Measurements from ENCODE around the gene SULT4A1.

Gene SULT4A1

DNA sequence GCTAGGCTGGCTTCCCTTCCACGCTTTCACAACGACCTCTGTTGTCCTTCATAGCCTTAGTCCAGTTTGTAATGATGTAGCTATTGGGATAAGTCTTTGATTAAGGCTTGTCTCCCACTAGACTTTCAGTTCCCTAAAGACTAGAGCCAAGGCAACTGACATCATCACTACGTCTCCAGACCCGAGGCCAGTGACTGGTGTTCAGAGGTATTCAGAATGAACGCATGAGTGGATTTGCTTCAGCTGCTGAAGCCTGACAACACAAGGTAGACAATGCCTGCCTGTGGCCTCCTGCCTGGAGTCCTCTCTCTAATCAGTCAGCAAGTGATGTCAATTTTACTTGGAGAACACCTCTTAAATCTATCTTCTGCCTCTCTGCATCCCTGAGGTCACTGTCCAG lies 63.8 kb downstream of the SULT4A1 start:
- Histone ChIP-seq H3K4me3 (ENCODE audit: low read length) (no peak overlapping the region), H3K9me3 (ENCODE audit: low read length) (peaks cover 2% of the 10 kb centered on the region), H3K27me3 (ENCODE audit: insufficient read depth, low read length) (no peaks in the 10 kb centered on the region), H2AFZ (ENCODE audit: low read depth, low read length) (no peak overlapping the region), H3K4me1 (ENCODE audit: insufficient read depth, low read length) (no peaks in the 10 kb centered on the region), H3K36me3 (ENCODE audit: insufficient read depth, low read length) (no peaks in the 10 kb centered on the region)

DNA sequence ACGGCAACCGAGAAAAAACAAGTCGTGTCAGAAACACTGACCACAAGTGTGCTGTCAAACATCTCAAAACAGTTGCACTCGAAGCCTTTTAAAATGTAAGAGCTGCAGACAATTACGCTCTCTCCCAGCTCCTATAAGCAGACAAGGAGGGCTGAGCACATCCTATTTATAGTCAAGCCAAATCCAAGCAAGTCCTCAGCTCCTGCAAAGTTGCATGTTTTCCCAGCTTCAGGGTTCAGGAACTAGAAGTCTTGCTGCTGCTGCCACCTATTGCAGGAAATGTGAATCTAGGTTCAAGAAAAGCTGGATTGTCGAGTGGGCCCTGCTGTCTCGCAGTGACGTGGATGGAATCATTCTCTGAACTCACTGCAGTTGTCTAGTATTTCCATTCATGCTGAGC lies 65.7 kb downstream of the SULT4A1 start:
- H3K9me3 ChIP-seq (ENCODE audit: low read length), result no peaks in the 10 kb centered on the region
- no peak overlapping the region for H3K4me3 ChIP-seq (ENCODE audit: low read length)
- no peak overlapping the region for H2AFZ ChIP-seq (ENCODE audit: low read depth, low read length)
- H3K4me1 ChIP-seq (ENCODE audit: insufficient read depth, low read length), result no peaks in the 10 kb centered on the region
- H3K36me3 ChIP-seq (ENCODE audit: insufficient read depth, low read length), result no peaks in the 10 kb centered on the region
- no peaks in the 10 kb centered on the region for H3K27me3 ChIP-seq (ENCODE audit: insufficient read depth, low read length)

DNA sequence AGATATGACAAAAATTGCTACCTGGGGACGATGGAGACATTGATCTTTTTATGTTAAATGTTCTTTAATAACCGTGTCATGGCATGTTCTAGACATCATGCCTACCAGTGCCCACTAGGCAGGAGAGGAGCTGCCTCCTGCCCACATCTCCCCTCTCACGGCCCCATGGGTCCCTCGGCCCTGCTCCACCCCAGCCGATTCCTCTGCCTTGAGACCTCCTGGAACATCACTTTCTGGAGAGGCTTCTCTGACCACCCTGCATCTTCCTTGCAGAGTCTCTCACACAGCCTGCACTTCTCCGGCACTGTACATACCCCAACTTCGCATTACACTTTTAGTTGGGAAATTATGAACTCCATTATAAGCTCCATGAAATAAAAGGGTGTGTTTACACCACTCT lies 67.0 kb downstream of the SULT4A1 start:
- Histone ChIP-seq H3K4me3 (ENCODE audit: low read length) (no peak overlapping the region), H3K36me3 (ENCODE audit: insufficient read depth, low read length) (no peaks in the 10 kb centered on the region), H2AFZ (ENCODE audit: low read depth, low read length) (no peak overlapping the region)

DNA sequence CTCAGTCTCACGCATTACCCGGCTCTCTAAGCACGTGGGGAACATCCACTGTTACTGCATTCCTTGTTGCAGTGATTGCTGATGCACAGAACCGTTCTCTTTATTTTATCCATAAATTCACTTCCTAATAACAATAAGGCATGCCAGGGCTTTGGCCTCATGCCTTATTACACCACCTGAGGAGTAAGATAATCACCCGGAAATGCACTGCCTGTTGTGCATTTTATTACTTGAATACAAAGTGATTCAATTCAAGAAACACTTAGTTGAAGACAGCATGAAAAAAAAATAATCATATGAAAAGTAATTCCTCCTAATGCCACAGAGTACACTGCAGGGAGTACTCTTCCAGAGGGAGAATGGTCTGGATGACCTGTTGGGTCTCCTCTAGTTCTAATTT lies 69.4 kb downstream of the SULT4A1 start:
- H2AFZ ChIP-seq (ENCODE audit: low read depth, low read length), result no peak overlapping the region
- no peaks in the 10 kb centered on the region for H3K4me1 ChIP-seq (ENCODE audit: insufficient read depth, low read length)
- H3K27me3 ChIP-seq (ENCODE audit: insufficient read depth, low read length), result no peaks in the 10 kb centered on the region
- H3K4me3 ChIP-seq (ENCODE audit: low read length), result no peak overlapping the region
- H3K9me3 ChIP-seq (ENCODE audit: low read length), result no peaks in the 10 kb centered on the region
- H3K36me3 ChIP-seq (ENCODE audit: insufficient read depth, low read length), result no peaks in the 10 kb centered on the region

More for the DNA sequence above, 67.0 kb downstream of the SULT4A1 start:
- Histone ChIP-seq H3K4me1 (ENCODE audit: insufficient read depth, low read length) (no peaks in the 10 kb centered on the region), H3K27me3 (ENCODE audit: insufficient read depth, low read length) (no peaks in the 10 kb centered on the region), H3K9me3 (ENCODE audit: low read length) (no peaks in the 10 kb centered on the region)

DNA sequence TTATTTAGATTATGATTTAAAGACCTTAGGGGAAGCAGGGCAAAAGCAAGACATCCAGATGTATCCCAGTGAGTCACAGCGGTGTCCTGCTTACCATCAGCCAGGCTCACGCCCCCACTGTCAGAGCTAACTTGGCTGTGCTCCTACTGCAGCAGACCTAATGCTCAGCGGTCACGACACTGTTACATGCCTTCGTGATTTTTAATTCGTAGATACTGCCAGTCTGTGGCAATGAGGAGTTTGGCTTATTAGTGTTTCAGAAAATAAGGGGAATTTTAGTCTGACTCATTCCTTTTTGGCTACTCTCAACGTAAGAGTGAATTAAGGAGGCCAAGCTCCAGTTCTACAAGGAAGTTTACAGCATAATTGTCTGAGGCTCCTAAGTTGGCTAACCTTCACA lies 72.9 kb downstream of the SULT4A1 start:
- Histone ChIP-seq H3K4me3 (ENCODE audit: low read length) (no peak overlapping the region), H2AFZ (ENCODE audit: low read depth, low read length) (no peak overlapping the region), H3K36me3 (ENCODE audit: insufficient read depth, low read length) (no peaks in the 10 kb centered on the region), H3K9me3 (ENCODE audit: low read length) (no peaks in the 10 kb centered on the region), H3K4me1 (ENCODE audit: insufficient read depth, low read length) (no peaks in the 10 kb centered on the region), H3K27me3 (ENCODE audit: insufficient read depth, low read length) (no peaks in the 10 kb centered on the region)

DNA sequence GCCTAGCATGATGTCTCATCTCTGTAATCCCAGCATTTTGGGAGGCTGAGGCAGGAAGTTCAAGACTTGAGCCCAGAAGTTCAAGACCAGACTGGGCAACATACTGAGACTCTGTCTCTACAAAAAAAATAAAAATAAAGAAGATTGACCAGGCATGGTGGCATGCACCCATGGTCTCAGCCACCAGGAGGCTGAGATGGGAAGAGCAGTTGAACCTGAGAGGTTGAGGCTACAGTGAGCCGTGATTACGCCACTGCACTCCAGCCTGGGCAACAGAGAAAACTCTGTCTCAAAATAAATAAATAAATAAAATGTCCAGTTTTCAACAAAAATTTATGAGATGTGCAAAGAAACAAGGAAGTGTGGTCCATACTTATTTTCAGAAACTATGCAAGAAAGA lies 78.5 kb downstream of the SULT4A1 start:
- H3K36me3 ChIP-seq (ENCODE audit: insufficient read depth, low read length), result no peaks in the 10 kb centered on the region
- no peaks in the 10 kb centered on the region for H3K27me3 ChIP-seq (ENCODE audit: insufficient read depth, low read length)
- H3K4me3 ChIP-seq (ENCODE audit: low read length), result no peak overlapping the region
- H3K9me3 ChIP-seq (ENCODE audit: low read length), result no peaks in the 10 kb centered on the region
- H2AFZ ChIP-seq (ENCODE audit: low read depth, low read length), result no peak overlapping the region
- H3K4me1 ChIP-seq (ENCODE audit: insufficient read depth, low read length), result no peaks in the 10 kb centered on the region

DNA sequence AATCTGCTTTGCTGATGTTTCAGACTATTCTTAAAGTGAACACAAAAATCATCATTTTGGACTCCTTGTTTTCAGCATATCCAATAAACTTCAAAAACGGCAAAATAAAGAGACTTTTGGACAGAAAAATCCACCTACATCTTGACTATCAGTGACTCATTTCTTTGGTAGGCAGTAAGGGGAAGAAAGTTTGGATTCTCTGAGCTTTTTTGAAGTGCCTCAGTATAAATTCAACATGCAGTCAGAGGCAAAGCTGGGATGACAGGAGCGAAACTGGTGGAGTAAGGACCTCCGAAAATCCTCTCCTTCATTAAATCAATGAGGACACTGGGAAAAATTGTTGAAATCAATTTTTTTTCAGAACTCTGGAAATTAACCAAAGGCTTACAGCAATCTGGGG lies 79.9 kb downstream of the SULT4A1 start:
- H3K4me1 ChIP-seq (ENCODE audit: insufficient read depth, low read length), result no peaks in the 10 kb centered on the region
- no peak overlapping the region for H2AFZ ChIP-seq (ENCODE audit: low read depth, low read length)
- no peaks in the 10 kb centered on the region for H3K36me3 ChIP-seq (ENCODE audit: insufficient read depth, low read length)
- H3K27me3 ChIP-seq (ENCODE audit: insufficient read depth, low read length), result no peaks in the 10 kb centered on the region
- no peak overlapping the region for H3K4me3 ChIP-seq (ENCODE audit: low read length)
- H3K9me3 ChIP-seq (ENCODE audit: low read length), result no peaks in the 10 kb centered on the region

DNA sequence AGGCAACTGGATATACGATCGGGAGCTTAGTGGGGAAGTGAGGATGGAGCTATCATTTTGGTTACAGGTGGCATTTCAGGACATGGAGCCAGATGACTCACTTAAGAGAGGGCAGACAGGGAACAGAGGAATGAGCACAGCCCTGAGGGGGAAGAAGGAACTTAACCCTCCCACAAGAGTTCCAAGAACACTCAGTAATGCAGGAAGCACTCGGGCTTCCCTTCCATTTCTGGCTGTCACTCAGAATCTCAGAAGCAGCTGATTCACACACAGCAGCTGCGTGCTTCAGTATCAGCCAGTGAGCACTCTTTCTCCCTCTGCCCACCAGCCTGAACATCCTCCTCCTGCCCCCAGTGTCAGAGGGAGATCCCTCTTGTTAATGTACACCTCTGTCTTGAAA lies 85.0 kb downstream of the SULT4A1 start:
- Histone ChIP-seq H3K9me3 (ENCODE audit: low read length) (no peaks in the 10 kb centered on the region), H3K4me3 (ENCODE audit: low read length) (no peak overlapping the region), H3K4me1 (ENCODE audit: insufficient read depth, low read length) (peaks cover 6% of the 10 kb centered on the region), H3K27me3 (ENCODE audit: insufficient read depth, low read length) (no peaks in the 10 kb centered on the region), H2AFZ (ENCODE audit: low read depth, low read length) (no peak overlapping the region), H3K36me3 (ENCODE audit: insufficient read depth, low read length) (no peaks in the 10 kb centered on the region)

DNA sequence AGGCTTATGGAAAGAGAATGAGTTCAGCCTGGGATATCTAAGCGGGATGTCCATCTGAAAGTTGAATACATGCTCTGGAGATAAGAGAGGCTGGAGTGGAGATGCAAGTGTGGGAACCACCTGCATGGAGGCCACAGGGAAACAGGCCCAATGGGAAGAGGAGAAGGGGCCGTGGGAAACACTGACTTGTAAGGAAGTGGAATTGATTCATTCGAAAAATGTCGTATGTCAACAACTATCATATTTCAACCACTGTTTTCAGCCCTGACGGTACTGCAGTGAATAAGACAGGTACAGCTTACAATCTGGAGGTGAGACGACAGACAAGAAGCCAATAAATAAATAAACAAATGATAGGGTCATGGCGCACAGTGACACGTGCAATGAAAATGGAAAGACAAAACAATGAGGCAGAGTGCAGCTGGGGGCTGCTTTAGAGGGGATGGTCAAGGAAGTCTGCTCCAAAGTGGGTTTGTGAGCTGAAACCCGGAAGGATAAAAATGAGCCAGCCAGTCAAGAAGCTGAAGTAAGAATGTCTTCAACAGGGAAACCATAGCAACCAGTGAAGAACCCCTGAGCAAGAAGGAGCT lies 86.1 kb downstream of the SULT4A1 start:
- no peak overlapping the region for H2AFZ ChIP-seq (ENCODE audit: low read depth, low read length)
- no peaks in the 10 kb centered on the region for H3K9me3 ChIP-seq (ENCODE audit: low read length)
- H3K27me3 ChIP-seq (ENCODE audit: insufficient read depth, low read length), result no peaks in the 10 kb centered on the region
- H3K4me3 ChIP-seq (ENCODE audit: low read length), result no peak overlapping the region
- peaks cover 6% of the 10 kb centered on the region for H3K4me1 ChIP-seq (ENCODE audit: insufficient read depth, low read length)
- H3K36me3 ChIP-seq (ENCODE audit: insufficient read depth, low read length), result no peaks in the 10 kb centered on the region
